GM23248 (cell line): ENCODE results near the gene MRPL32.

Source experiments
- EZH2 ChIP-seq: fragments of 200-600 bp; sonication (generic); IDR thresholded peaks from 2 replicates; pipeline ENCODE4 v1.6.1; 2018; ENCODE audit warnings: antibody characterized with exemption, mild to moderate bottlenecking; ENCODE audit not compliant: insufficient read depth, poor library complexity, severe bottlenecking
- EZH2phosphoT487 ChIP-seq: fragments of 200-600 bp; sonication (generic); IDR thresholded peaks from 2 replicates; pipeline ENCODE4 v1.6.1; 2018; ENCODE audit warnings: antibody characterized with exemption, moderate library complexity, mild to moderate bottlenecking, low read depth; ENCODE audit not compliant: insufficient read depth

GRCh38 chr7:42910306-42910705 is 21.9 kb upstream of the MRPL32 start:
- TF ChIP-seq EZH2phosphoT487 (no peak), EZH2 (no peak)
